HuH-7.5 (cell line): ENCODE results near the gene SEMA3C.

Experiments
- DNase-seq: peaks from one replicate; pipeline ENCODE4 v3.0.0; 2011; ENCODE audit warnings: low spot score

SEMA3C gene

DNA sequence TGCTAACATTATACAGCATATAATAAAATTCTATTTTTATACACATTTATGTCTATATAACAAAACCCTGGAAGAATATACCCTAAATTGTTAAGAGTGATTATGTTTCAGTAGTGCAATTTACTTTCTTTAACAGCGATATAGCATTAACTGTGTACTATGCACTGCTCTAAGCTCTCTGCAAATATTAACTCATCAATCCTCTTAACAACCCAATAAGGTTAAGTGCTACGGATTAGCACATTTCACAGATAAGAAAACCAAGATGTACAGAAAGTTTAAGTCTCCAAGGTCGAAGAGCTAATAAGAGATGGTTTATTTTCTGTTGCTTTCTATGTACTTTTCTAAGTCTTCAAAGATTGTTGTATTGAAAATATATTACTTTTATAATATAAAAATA lies 95.8 kb downstream of the SEMA3C start:
- no peak for DNase-seq

DNA sequence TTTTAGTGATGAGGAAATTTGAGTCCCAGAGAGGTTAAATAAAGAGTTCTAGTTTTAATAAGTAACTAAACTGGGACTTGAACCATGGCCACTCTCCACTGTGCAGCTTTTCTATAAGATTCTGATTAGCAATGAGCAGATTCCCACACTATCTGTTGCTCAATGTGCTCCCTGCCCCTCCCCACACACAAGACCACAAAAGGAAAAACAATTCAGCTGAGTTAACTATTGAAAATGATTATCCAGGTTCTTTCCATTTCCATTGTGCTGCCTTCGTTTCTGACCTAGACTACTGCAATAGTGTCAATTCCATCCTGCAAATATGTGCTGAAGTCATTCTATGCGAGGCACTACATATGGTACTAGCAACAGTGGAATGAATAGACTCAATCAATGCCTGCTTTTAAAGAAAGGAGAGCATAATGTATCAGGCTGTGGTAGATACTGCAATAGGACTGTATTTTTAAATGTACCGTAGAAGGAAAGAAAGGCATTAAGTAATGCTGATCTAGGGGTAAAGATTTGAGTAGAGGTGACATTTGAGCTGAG lies 97.0 kb downstream of the SEMA3C start:
- DNase-seq = no peak

DNA sequence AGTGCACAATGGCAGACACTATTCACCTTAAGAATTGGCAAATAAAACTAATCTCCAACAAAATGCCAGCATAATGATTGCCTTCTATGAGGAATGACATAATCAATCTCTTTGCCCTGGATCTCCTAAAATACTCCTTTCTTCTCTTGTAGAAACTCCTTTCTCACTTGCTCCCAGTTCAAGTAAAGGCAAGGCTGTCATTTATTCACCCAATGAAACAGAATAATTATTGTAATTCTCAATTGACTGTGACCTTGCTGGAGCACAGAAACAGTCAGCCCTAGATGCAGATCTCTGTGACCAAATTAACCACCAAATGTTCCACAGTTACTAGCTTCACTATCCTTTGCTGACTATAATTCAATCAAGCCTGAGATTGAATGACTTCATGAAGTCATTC lies 99.3 kb downstream of the SEMA3C start:
- no peak for DNase-seq

DNA sequence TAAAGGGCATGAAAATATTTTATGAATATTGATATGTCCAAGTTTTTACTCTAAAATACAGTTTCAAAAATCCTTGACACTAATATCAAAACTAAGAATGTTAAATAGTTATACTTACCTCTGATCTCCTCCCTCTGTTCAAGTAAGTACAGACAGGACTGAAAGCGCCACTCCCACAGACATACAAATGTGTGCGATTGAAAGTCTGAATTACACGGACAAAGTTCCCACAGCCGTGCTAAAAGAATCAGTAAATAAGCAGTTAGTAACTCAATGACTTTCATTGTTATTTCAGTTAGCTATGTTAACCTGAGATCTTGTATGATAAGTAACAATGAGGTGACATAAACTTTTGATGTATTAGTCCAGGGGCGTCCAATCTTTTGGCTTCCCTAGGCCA lies 100.7 kb downstream of the SEMA3C start:
- DNase-seq = no peak

DNA sequence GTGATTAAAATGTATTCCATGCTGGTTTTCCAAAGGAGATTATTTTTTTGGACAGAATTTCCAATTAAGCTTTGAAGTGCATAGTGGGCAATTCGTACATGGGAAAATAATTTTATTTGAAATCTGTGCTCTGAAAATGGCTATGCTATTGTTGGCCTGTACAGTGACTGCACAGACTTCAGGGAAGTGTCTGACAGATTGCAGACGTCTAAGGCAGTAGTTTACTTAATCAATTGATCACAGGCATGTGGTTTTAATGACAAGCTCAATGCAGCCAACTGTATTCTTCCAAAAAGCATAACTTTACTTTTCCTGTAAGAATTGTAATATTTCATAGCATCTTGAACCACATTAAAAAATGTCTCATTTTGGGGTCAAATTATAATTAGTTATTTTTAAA lies 102.0 kb downstream of the SEMA3C start:
- DNase-seq = no peak

DNA sequence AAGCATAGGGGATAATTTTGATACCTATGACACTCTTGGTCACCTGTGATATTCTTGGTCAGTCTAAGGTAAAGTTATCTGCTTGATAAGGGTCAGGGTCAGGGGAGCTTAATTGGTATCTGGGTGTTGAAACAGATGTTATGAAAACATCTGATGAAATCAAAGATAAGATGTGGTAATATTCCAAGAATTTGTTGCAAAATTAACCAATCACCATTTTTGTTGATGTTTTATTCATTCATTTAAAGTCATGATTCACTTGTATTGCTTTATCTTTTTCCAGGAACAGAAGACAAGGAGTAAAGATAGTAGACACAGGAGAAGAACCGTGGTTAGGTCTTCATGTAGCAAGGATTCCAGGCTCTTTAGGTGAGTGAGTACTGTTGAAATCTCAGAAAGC lies 103.1 kb downstream of the SEMA3C start:
- no peak for DNase-seq

DNA sequence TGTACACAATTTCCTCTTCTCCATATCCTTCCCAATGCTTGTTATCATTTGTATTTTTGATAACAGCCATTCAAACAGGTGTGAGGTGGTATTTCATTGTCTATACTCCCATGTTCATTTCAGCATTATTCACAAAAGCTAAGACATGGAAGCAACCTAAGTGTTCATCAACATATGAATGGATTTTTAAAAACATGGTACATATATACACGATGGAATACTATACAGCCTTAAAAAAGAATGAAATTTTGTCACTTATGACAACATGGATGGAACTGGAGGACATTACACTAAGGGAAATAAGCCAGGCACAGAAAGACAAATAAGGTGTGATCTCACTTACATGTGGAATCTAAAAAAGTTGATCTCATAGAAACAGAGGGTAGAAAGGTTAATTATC lies 109.3 kb downstream of the SEMA3C start:
- no peak for DNase-seq

DNA sequence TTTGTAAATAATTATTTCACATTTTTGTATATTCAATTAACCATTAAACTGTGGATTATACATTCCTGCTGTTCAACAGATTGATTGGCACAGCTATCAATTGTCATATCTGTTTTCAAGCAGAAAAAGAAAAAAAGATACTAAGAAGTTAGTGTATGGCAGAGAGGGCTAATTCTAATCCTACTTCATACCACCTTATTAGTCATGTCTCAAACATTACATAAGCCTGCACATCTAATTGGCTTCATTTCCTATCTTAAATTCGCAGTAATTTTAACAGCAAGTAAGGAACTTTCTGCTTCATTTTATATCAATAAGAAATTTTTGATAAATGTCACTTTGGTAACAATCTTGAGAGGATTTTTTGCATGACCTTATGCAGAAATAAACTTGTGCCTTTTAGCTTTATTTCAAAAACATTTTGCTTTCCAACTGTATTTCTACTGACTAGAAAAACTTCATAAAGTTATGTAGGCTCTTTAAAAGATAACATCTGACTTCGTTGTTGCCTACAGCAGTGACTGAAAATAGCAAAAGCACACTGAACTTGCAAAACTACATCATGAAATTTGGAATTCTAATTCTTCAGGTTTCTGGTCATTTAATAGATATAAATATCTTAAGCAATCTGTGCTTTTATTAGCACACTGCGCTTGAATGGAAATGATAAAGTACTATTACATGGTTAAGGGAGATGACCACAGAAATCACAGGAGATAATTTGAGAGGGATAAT lies 111.5 kb downstream of the SEMA3C start:
- DNase-seq = no peak

DNA sequence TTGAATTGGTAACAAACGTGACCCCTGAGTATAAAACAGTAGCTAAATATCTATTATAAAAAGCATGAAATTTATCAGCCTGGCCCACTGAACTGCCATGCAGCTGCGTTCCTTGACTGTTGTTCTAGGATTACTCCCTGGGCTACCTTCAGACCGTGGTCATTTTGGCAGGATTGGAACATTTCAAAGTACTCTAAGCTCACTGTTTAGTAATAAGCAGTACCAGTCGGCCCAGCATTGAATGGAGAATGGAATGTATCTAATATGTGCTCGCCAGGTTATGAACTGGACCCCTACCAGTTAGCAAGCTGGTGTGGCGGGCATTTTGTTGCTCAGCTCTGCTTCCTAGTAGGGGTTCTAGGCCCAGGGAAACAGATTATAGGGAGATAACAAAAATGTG lies 112.2 kb downstream of the SEMA3C start:
- DNase-seq = no peak

DNA sequence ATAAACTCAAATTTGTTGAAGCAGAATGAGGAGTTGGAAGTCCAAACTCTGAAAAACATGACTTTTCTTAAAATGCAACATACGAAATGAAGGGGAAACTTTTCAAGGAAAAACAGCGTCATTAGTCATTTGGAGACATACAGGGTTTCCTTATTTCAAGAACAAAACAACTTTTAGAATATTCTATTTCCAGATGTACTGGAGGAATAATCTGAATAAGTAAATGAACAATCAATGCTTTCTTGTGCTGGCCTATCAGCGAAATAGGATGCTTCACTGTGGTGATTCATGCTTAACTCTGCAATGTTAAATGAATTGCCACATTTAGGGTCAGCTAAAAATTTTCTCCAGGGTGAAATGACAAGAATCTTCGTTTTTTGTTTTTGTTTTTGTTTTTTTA lies 114.3 kb downstream of the SEMA3C start:
- no peak for DNase-seq

DNA sequence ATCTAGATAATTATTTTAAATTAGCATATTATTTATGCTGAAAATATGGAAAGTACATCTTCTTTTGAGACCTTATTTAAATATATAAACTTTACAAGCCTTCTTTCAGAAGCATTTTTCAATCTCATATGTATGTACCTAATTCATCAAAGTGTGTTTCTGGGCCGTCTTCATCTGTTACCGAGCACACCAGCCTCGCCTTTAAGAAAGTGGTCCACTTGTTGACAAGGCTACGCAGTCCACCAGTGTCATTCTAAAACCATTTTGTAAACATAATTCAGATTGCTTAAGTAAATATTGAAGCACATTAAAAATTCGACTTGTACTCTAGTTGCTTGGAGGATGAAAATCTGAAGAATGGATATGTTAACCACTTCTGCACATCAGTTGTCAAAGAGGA lies 116.3 kb downstream of the SEMA3C start:
- DNase-seq = no peak

DNA sequence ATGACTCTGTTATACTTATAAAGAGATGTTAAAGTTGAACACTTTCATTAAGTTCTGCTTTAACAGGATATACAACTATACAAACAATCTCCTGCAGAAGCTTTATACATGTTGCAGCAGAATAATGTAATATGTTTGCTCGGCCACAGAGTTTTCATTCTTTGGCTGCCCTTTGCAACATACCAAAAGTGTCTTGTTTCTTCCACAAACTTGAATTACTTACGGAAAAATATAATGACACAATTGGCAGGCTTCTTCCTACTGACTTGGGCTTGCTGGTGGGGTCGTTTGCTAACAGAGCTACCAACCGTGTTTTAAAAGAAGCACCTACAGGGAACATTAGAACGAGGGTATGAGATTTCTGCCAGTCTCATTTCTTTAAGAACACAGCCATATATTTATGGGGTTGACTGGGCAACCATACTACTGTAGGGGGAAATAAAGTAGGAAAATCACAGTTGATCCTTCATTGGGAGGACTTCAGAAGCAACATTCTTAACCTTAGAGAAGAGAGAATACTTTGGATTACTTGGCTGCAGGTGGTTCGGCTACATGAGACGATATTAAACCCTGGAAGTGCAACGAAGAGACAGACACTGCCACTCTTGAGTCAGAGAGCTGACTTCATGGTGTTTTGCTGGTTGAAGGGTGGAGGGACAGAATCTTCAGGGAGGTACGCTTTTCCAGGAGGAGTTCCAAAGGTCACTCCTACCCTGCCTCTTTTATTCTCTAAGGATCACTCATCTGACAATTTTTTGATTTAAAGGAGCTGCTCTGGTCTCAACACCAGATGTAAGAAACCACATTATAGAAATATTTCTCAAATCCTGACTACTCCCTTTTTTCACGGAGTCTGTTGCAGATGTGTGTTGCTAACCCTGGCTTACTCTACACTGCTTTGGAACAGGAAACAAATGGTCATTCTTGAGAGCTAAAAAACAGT lies 123.9 kb downstream of the SEMA3C start:
- no peak for DNase-seq

DNA sequence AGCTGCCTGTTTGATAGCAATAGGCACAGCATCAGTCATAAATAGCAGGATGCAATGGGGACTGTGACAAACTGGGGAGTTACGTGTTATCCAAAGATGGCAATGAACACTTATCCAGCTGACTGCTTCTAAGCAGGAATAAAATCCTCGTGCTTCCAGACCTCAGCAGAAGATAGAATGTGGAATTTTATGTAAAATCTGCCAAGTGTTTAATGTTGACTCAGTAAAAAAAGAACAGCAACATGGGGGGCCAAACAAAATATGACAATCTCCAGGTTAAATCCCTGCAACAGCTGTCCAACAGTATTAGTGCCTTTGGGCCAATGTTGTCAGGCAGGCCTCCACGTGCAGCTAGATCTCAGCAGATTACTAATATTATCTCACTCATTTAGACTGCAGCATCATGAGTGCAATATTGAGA lies 127.3 kb downstream of the SEMA3C start:
- no peak for DNase-seq

DNA sequence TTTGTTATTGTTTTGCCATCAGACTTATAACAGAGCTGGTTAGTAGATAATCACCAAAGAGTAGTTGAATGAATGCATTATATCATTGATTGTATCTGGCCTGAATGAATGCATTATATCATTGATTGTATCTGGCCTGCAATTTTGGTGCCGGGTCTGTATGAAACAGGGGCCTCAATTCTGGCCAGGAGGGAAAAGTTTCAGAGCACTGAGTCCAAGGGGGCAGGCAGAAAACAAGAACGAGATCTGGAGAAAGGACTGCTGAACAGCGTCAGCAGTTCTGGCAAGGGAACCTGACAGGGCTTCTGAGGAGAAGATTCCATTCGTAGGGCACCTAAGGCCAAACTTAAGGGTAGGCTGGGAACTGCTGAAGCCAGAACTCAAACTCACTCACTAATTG lies 128.0 kb downstream of the SEMA3C start:
- DNase-seq = no peak

DNA sequence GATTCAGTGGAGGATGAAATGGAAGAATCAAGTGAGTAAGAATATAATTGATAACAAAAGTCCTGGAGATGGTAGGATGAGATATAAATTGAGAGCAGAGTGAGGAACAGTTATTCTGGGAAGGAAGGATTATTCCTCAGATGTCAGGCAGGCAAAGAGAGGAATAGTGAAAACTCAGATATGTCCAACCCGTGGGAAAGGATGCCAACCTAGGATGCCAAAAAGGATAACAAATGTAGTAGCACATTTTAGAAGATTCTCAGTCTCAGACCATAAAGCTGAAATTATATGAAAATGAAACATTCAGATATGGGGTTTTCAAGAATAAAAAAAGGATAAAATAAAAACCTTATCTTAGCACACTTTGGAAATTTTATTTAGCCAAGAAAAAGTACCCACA lies 131.1 kb downstream of the SEMA3C start:
- no peak for DNase-seq

DNA sequence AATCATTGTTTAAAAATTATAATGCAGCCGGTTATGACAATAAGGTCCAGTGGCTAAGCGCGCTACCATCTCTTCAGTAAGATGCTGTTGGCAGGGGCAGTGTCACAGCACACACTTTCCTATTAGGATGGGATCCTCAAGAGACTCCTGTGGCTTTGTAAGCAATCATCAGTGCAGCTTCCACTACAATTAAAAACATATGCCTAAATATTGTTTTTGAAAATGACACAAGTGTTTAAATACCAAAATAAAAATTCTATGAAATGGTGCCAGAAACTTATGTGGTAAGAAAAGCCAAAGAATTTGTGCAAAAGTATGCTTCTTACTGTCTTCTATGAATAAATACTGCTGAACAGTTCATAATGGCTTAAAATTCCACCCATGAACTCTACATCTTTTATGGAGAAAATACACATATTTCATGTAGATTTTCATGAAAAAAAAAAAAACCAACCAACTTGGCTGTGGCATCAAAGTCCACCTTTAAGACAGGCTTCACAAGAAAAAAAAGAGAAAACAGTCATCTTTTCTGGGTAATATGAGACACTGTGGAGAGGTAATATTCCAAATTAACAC lies 132.8 kb downstream of the SEMA3C start:
- no peak for DNase-seq

DNA sequence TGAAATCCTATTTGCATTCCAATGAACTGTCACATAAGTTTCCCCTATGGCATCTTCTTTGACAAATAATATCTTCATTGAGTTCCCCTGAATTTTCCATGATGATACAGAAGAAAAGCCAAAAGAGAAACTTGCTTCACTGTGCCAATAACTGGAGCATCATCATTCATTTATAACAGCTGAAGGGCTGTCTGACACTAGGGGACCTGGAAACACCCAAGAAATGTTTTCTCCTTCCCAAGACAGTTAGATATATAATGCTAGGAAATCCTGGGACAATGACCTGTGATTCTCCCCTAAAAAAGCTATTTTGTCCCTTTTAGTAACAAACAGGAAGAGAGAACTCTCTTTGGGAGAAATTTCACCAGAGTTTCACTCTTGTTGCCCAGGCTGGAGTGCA lies 133.6 kb downstream of the SEMA3C start:
- DNase-seq = no peak

DNA sequence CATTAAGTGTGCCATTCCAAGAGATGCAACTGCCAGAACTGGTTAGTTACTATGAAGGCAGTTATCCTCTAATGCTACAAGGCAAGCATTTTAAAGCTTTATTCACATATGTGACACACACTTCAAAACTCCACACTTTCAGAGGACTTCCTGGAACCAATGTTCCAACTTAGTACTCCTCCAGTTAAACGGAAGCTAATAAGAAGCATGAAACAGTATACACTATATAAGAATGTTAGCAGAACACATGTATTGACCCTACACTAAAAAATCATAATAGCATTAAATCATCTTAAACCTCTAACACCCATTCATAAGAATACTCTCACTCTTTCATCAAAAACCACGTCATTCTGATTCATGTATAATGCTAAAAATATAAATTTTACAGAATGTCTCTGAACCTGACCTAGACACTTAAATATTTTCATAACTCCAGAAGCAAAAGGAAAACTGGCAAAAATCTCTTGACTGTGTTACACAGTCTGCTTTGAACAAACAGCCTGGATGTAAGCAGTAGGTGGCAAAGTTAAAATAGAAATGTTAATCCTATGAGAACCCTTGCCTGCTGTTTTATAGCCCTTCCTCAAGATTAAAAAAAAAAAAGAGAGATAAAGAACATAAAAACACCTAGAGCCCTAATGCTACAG lies 135.0 kb downstream of the SEMA3C start:
- DNase-seq = no peak

DNA sequence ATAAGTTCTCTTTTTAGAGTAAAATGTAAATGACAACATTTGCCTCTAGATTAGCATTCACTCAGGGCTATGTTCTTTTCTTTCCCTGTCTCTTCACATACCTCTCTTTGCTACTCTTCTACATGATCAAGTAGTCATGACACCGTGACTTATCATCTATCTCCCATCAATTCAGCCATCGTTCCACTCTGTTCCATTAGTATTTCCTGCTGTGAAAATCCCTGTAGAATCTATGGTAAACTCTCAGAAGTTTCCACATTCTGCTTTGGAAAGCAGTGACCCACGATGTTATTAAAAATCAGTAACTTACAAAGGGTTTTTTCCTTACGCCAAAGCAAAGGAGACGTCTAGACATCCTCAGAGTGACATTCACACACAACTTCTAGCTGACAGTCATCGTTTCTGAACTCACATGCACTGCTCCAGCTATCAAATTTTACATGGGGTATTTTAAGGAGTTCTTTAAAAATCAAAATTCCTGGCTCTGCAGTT lies 135.6 kb downstream of the SEMA3C start:
- DNase-seq = no peak

DNA sequence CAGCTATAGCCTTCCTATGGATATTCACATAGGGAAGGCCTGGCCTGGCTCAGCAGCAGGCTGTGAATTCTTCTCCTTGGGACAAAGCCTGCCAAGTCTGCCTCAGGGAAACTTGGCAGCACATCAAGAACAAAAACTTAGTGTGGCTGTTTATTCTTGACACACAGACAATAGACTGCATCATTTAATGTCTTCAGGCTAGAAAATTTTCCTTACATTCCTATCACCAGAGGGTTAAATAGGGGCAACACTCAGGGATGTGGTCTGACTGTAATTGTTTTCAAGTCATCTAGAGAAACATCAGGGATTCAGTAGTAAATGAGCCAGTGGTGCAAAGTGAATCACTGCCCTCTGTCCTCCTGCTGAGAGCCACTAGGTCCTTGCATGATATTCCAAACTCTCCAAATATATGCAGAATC lies 137.3 kb downstream of the SEMA3C start:
- DNase-seq = no peak

DNA sequence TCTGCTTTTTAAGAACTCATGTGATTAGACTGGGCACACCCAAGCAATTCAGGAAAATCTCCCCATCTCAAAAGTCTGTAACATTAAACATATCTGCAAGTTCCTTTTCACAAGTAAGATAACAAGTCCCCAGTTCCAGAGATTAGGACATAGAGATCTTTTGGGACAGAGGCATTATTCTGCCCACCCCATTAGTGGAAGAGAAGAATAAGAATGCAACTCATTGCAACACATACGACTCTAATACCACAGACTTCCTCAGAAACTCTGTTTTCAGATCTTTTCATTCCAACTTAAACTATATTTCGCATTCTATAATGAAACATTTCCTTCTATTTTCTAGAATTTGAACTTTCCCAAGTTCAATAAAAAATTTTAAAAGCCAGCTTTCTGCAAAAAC lies 137.7 kb downstream of the SEMA3C start:
- DNase-seq = no peak

DNA sequence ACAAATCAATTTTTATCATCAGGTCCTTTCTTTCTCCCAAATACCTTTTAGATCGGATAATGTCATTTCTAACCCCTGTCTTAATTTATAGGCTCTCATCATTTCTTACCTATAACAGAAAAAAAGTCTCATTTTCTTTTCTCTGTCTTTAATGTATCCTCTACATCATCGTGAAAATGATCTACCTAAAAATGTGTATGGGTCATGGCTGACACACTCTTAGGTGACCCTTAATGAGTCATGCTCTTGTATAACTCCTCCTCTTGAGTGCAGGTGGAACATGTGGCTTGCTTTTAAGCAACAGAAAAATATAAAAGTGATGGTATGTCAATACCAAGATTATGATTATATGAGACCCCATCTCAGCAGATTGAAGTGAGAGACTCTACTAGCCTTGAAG lies 139.4 kb downstream of the SEMA3C start:
- DNase-seq = no peak
